ENCODE data around the gene KLHL42.

Gene KLHL42

GRCh38 chr12:27794818-27795584, 15.0 kb downstream of the KLHL42 start:
- TF ChIP-seq, protein P1, sequence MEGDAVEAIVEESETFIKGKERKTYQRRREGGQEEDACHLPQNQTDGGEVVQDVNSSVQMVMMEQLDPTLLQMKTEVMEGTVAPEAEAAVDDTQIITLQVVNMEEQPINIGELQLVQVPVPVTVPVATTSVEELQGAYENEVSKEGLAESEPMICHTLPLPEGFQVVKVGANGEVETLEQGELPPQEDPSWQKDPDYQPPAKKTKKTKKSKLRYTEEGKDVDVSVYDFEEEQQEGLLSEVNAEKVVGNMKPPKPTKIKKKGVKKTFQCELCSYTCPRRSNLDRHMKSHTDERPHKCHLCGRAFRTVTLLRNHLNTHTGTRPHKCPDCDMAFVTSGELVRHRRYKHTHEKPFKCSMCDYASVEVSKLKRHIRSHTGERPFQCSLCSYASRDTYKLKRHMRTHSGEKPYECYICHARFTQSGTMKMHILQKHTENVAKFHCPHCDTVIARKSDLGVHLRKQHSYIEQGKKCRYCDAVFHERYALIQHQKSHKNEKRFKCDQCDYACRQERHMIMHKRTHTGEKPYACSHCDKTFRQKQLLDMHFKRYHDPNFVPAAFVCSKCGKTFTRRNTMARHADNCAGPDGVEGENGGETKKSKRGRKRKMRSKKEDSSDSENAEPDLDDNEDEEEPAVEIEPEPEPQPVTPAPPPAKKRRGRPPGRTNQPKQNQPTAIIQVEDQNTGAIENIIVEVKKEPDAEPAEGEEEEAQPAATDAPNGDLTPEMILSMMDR (conservative IDR thresholded peaks at IDR 0.05; ENCODE audit: low read length) = no peak
- DNase-seq (ENCODE audit: low read depth) = no peak

DNA sequence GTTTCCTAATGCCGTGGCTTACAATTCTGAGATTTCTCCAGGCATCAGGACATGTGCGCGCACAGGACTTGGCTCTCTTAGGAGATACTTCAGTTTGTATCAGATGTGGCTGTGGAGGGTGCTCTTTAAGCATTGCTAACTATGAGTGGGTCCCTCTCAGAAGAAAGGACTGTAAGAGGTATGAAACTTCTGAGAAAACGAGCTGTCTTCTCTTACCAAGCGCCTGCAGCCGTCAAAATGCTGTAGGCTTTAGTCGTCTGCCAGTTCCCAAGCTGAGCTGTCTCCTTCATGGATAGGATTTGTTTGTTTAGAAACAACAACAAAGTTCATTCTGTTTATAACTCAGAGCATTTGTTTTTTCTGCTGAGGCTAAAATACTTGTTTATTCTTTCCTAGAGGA, 16.1 kb downstream of the KLHL42 start:
- no peak for DNase-seq (ENCODE audit: low read depth)
- TF ChIP-seq, protein P1 (conservative IDR thresholded peaks at IDR 0.05; ENCODE audit: low read length) = no peak
- H3K4me3 ChIP-seq (ENCODE audit: low read length) = no peak overlapping the region

More at GRCh38 chr12:27794818-27795584, 15.0 kb downstream of the KLHL42 start:
- no peak overlapping the region for H3K4me3 ChIP-seq (ENCODE audit: low read length)

- DNase-seq (ENCODE audit: low read depth) = no peak
- TF ChIP-seq, protein P1 (conservative IDR thresholded peaks at IDR 0.05; ENCODE audit: low read length) = no peak
- H3K4me3 ChIP-seq (ENCODE audit: low read length) = no peak overlapping the region
These were observed 17.4 kb downstream of the KLHL42 start for GRCh38 chr12:27797301-27798025.

- TF ChIP-seq, protein P1 (conservative IDR thresholded peaks at IDR 0.05; ENCODE audit: low read length) = no peak
- no peak for DNase-seq (ENCODE audit: low read depth)
- H3K4me3 ChIP-seq (ENCODE audit: low read length) = no peak overlapping the region
These were observed 20.8 kb downstream of the KLHL42 start for GRCh38 chr12:27800819-27801218.

DNA sequence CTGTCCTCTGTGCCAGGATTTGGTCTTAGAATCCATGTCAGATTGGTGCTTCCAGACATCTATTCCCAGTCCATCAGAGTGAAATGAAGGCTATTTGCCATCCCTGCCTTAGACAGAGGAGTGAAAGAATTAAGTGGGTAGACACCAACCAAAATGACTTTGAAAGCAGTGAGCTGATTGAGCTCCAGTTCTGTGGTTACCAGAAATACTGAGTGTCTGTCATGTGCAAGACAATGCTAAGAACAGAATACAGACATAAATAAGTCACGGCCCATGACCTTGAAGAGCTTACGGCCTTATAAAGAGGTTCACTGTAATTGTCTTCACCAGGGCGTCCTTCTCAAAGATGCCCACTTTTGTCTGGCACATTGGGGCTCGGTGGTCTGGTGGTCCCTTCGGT, 21.6 kb downstream of the KLHL42 start:
- DNase-seq (ENCODE audit: low read depth) = no peak
- TF ChIP-seq, protein P1 (conservative IDR thresholded peaks at IDR 0.05; ENCODE audit: low read length) = no peak
- H3K4me3 ChIP-seq (ENCODE audit: low read length) = no peak overlapping the region

GRCh38 chr12:27802511-27802910, 22.5 kb downstream of the KLHL42 start:
- no peak overlapping the region for H3K4me3 ChIP-seq (ENCODE audit: low read length)
- DNase-seq (ENCODE audit: low read depth) = no peak
- TF ChIP-seq, protein P1 (conservative IDR thresholded peaks at IDR 0.05; ENCODE audit: low read length) = no peak

DNA sequence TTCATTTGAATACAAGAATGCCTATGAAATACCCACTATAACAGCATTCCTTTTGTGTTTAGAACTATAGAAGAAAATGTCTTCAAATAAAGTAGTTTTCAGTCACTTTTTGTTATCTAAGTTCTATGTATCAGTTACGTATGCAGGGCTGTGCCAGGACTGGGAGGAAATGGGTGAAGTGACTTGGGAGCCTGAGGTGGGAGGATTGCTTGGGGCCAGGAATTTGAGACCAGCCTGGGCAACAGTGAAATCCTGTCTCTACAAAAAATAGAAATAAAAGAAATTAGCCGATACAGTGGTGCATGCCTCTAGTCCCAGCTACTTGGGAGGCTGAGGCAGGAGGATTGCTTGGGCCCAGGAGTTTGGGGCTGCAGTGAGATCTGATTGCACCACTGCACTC, 22.9 kb downstream of the KLHL42 start:
- TF ChIP-seq, protein P1 (conservative IDR thresholded peaks at IDR 0.05; ENCODE audit: low read length) = no peak
- H3K4me3 ChIP-seq (ENCODE audit: low read length) = no peak overlapping the region
- no peak for DNase-seq (ENCODE audit: low read depth)

All from AG10803 (cell line).